OCI-LY1 (cell line): ENCODE measurements around the gene BTNL9.

Experiments
- EZH2 ChIP-seq: fragments of 200-600 bp; sonication (generic), shearing (Covaris generic); IDR thresholded peaks from 2 replicates; pipeline ENCODE4 v1.8.0; 2017; ENCODE audit warnings: borderline replicate concordance, mixed run types, mild to moderate bottlenecking, antibody characterized with exemption, low read length, moderate library complexity, mixed read lengths
- TF ChIP-seq, protein P1 (sequence below): fragments of 200-600 bp; sonication (generic), shearing (Covaris generic); IDR thresholded peaks from 2 replicates; pipeline ENCODE4 v1.5.1; 2017; ENCODE audit warnings: mild to moderate bottlenecking, antibody characterized with exemption, low read length, moderate library complexity, mixed read lengths

DNA sequence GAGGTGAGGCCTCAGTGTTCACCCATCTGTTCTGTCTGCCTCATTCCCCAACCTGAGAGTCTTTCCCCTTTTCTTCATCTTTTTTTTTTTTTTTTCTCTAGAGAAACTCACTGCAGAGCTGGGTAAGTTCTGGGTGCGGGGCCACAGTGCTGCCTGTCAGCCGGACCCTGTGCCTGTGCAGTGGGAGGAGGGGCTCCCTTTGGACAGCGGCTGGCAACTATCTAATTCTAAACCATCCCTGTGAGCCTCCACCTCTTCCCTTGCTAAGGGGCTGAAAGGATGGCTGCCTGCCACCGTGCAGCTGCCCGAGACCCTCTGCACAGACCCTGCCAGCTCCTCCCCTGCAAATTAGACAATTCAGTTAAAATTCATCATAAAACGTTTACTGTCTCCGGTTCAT, 14.1 kb downstream of the BTNL9 start:
- TF ChIP-seq, protein P1, sequence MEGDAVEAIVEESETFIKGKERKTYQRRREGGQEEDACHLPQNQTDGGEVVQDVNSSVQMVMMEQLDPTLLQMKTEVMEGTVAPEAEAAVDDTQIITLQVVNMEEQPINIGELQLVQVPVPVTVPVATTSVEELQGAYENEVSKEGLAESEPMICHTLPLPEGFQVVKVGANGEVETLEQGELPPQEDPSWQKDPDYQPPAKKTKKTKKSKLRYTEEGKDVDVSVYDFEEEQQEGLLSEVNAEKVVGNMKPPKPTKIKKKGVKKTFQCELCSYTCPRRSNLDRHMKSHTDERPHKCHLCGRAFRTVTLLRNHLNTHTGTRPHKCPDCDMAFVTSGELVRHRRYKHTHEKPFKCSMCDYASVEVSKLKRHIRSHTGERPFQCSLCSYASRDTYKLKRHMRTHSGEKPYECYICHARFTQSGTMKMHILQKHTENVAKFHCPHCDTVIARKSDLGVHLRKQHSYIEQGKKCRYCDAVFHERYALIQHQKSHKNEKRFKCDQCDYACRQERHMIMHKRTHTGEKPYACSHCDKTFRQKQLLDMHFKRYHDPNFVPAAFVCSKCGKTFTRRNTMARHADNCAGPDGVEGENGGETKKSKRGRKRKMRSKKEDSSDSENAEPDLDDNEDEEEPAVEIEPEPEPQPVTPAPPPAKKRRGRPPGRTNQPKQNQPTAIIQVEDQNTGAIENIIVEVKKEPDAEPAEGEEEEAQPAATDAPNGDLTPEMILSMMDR: no peak
- no peak for TF ChIP-seq EZH2
